Panc1 (cell line): Measurements from ENCODE around the gene POU3F2. TPM values are rescaled to one million over a fixed set of nuclear protein-coding genes. Genes with fewer than 3 reads are reported as not detected.

Experiments
- ATAC-seq: fragments of 200-7000 bp; cut with Tn5 transposase; 2 replicates; pipeline ENCODE4 v1.9.1; 2020; ENCODE audit warnings: mild to moderate bottlenecking, moderate library complexity
- BruUV-seq: library from RNA; stranded (reverse); fragments of 400-500 nt; replicated peaks from 2 replicates; lab custom pipeline; 2021; lab: Mats Ljungman, UMichigan
- CTCF ChIA-PET: fragments of 300-600 bp; sonication (Branson Sonifier 250); formaldehyde crosslinking; loops from one replicate; lab custom pipeline; 2022; ENCODE audit warnings: antibody characterized with exemption; lab: Charles Lee
- POLR2A ChIA-PET: fragments of 300-600 bp; sonication (Branson Sonifier 250); formaldehyde crosslinking; loops from one replicate; lab custom pipeline; 2022; ENCODE audit warnings: antibody characterized with exemption; lab: Charles Lee
- DNase-seq: peaks from one replicate; pipeline ENCODE4 v3.0.0-alpha.2; 2010; ENCODE audit warnings: low read depth, low spot score
- H3K27ac ChIP-seq: 2 replicates; pipeline ENCODE4 v1.5.1; 2011; ENCODE audit warnings: mild to moderate bottlenecking, low read length, inconsistent platforms
- H3K27me3 ChIP-seq: fragments of 200-500 bp; sonication (Bioruptor generic); 2 replicates; pipeline ENCODE4 v1.6.0; 2014; ENCODE audit warnings: low read length, inconsistent platforms; ENCODE audit not compliant: control insufficient read depth, insufficient read depth
- H3K36me3 ChIP-seq: fragments of 200-500 bp; sonication (Bioruptor generic); 2 replicates; pipeline ENCODE4 v1.5.1; 2014; ENCODE audit warnings: inconsistent platforms, mild to moderate bottlenecking, low read length, moderate library complexity; ENCODE audit not compliant: control insufficient read depth, insufficient read depth
- H3K4me1 ChIP-seq: 2 replicates; pipeline ENCODE4 v1.5.1; 2011; ENCODE audit warnings: inconsistent platforms, mild to moderate bottlenecking, low read length, moderate library complexity; ENCODE audit not compliant: control insufficient read depth, insufficient read depth
- H3K4me3 ChIP-seq, 2 experiments: 2 replicates each; pipeline ENCODE4 v1.5.1; 2011 to 2012; ENCODE audit warnings: low read depth in 2 of 2, low read length in 2 of 2, mild to moderate bottlenecking in 2 of 2, inconsistent platforms in 1 of 2, moderate library complexity in 1 of 2
- H3K9me3 ChIP-seq: fragments of 200-500 bp; sonication (Bioruptor generic); 2 replicates; pipeline ENCODE4 v1.5.1; 2014; ENCODE audit warnings: low read depth, mild to moderate bottlenecking, inconsistent platforms, low read length, moderate library complexity; ENCODE audit not compliant: control insufficient read depth, insufficient read depth
- CTCF ChIP-seq: fragments of 450-650 bp; IDR thresholded peaks from 2 replicates; pipeline ENCODE4 v1.5.1; 2017; ENCODE audit warnings: mild to moderate bottlenecking
- POLR2AphosphoS5 ChIP-seq: IDR thresholded peaks from 2 replicates; pipeline ENCODE4 v1.6.1; 2012; ENCODE audit warnings: mild to moderate bottlenecking, low read depth, low read length, moderate library complexity
- REST ChIP-seq, 2 experiments: IDR thresholded peaks; 2 replicates each; pipeline ENCODE4 v1.6.1; 2011 to 2012; ENCODE audit warnings: low read depth in 2 of 2, control low read depth in 1 of 2, low read length in 1 of 2, mild to moderate bottlenecking in 1 of 2, moderate library complexity in 1 of 2; ENCODE audit not compliant: insufficient read depth in 1 of 2
- SIN3A ChIP-seq: IDR thresholded peaks from 2 replicates; pipeline ENCODE4 v1.6.1; 2012; ENCODE audit warnings: low read depth, mild to moderate bottlenecking, low read length, moderate library complexity, borderline replicate concordance; ENCODE audit not compliant: insufficient read depth
- TCF7L2 ChIP-seq: IDR thresholded peaks from 2 replicates; pipeline ENCODE4 v1.6.1; 2011; ENCODE audit warnings: mild to moderate bottlenecking, low read depth, low read length, inconsistent platforms
- in situ Hi-C: cut with HindIII; loops from 2 replicates; pipeline ENCODE4 v1.10.0; 2016; ENCODE audit warnings: low sequenced_read_pairs, low pct_unique_long_range_greater_than_20kb
- intact Hi-C: fragments of 100-400 bp; cut with micrococcal nuclease; formaldehyde crosslinking; loops from one replicate; pipeline ENCODE4 v1.10.0; 2022; ENCODE audit not compliant: unreplicated experiment
- total RNA-seq: library from RNA; stranded (reverse); gene quantifications from one replicate; pipeline ENCODE4 v1.2.1, GENCODE V29; 2021; ENCODE audit not compliant: unreplicated experiment

The POU3F2 gene
- total RNA-seq, 1 experiment from 2014 or later = not detected

- no peaks in the 10 kb centered on the region for H3K36me3 ChIP-seq
- in situ Hi-C loops (no loop called here), intact Hi-C loops (no loop called here)
- ChIA-PET CTCF (interaction anchor here (0.5 kb wide), 1 partner anchor 497 kb away, joined by 3 read pairs; no protein-coding TSS in a partner anchor), POLR2A (no interaction called here)
- no peak for ATAC-seq
- H3K4me1 ChIP-seq = peaks cover 9% of the 10 kb centered on the region
- no peak overlapping the region for H3K27ac ChIP-seq
- H3K27me3 ChIP-seq = peaks cover 69% of the 10 kb centered on the region
- TF ChIP-seq SIN3A = no peak
- no peak for TF ChIP-seq REST (IDR thresholded peaks at IDR 0.05; ENCODE audit: insufficient read depth in 1 of 2, low read depth in 2 of 2, low read length in 1 of 2)
- TF ChIP-seq POLR2AphosphoS5 = no peak
- TF ChIP-seq CTCF = no peak
- no peak for TF ChIP-seq TCF7L2
- DNase-seq = no peak
- H3K4me3 ChIP-seq = peak overlapping the region in 1 of 2 experiments; percentile 45; a peak in 1 of 4 replicates
- H3K9me3 ChIP-seq = no peaks in the 10 kb centered on the region
- no TSS peak for BruUV-seq
Observed at GRCh38 chr6:98836025-98836961, 1.9 kb downstream of the POU3F2 start.

- Histone ChIP-seq H3K4me3 (no peak overlapping the region), H3K27me3 (peaks cover 66% of the 10 kb centered on the region), H3K9me3 (no peaks in the 10 kb centered on the region), H3K4me1 (peaks cover 7% of the 10 kb centered on the region), H3K36me3 (no peaks in the 10 kb centered on the region), H3K27ac (no peak overlapping the region)
- no TSS peak for BruUV-seq
- no peak for TF ChIP-seq POLR2AphosphoS5
- TF ChIP-seq REST (IDR thresholded peaks at IDR 0.05; ENCODE audit: insufficient read depth in 1 of 2, low read depth in 2 of 2, low read length in 1 of 2) = no peak
- no peak for TF ChIP-seq TCF7L2
- TF ChIP-seq CTCF = no peak
- no peak for TF ChIP-seq SIN3A
- no peak for ATAC-seq
- intact Hi-C loops (no loop called here), in situ Hi-C loops (no loop called here)
- POLR2A ChIA-PET = no interaction called here
- CTCF ChIA-PET = no interaction called here
- no peak for DNase-seq
Observed at GRCh38 chr6:98836962-98837944, 2.9 kb downstream of the POU3F2 start.
